Stimulated activated CD4-positive, alpha-beta T cell treated with anti-CD3 and anti-CD28 coated beads, Interleukin-4, amount 100 ng/mL, for 48 hours (primary cell): ENCODE results near the gene PAQR4.
"Not testable (repeated sequence)": the region's sequence is repeated elsewhere in the genome, so short reads cannot be mapped to it uniquely, and the experiment has no call there.

Experiments used
- DNase-seq, 2 donors: peaks; one replicate each; pipeline ENCODE4 v3.0.0-alpha.2; 2020; ENCODE audit warnings: low read depth in 2 of 2

Gene PAQR4

DNA sequence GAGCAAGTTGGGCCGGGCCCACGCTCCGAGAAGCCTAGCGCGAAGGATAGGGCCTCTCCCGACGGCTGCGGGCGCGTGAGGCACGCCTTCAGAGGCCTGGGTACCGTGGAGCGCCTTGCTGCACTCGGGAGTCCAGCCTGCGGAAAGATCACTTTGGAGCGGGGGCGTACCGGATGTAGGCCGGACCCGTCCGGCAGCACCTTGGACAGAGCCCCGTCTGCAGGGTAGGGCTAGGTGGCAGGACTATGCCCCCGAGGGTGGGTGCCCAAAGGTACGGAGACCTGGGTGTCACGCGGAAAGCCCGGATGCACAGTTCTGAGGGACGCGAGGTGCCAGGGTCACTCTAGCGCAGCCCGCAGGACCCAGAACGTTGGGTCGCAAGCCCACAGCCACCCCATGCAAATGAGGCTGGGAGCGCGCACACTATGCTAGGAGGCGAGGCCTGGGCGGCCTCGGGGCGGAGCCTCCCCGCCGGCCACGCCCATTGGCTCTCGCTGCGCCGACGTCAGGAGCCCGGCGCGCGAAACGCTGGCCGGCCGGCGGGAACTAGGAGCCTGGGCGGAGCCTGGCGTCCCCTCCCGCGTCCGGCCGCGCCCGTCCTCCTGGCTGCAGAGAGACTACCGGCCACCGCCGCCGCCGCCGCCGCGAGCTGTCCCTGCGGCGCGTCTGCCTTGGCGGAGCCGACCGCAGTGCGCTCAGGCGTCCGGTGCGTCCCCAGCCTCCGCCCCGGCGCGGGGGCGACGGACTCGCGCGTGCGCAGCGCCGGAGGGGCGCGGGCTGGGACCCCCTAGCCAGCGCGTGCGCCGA lies at the start of gene PAQR4:
PAQR4 (plus strand) TSS at position 611 of the 807 bp plus-strand sequence. CDS start 327 bp downstream, outside the sequence.
- DNase-seq, result peak; percentile 72 to 77

DNA sequence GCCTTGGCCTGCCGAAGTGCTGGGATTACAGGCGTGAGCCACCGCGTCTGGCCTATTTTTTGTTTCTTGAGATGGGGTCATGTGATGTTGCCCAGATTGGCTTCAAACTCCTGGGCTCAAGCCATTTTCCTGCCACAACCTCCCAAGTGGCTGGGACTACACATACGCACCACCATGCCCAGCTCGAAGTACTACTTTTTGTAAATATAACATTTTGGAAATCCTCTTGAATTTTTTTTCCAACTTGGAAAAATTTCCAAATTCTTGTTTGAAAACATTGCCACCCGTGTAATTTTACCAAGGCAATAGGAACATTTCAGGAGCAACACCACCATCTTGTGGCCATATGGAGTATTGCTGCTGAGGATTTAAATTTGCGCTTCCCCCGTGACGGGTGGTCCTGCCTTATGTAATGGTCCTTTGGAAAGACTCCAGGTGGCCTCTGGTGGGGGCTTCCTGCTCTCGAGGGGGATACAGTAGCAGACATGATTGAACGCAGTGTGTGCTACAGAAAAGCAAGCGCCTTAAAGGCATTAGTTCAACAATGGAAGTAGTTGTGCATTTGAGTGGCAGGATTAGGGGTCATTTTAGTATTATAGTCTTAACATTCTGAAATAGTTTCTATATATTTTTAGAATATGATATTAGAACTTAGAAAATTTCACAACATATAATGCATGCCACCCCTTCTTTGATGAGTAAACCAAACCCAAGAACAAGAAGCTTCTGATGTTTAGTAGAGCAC lies 49.5 kb upstream of the PAQR4 start:
- peak; percentile 36 to 42 for DNase-seq

DNA sequence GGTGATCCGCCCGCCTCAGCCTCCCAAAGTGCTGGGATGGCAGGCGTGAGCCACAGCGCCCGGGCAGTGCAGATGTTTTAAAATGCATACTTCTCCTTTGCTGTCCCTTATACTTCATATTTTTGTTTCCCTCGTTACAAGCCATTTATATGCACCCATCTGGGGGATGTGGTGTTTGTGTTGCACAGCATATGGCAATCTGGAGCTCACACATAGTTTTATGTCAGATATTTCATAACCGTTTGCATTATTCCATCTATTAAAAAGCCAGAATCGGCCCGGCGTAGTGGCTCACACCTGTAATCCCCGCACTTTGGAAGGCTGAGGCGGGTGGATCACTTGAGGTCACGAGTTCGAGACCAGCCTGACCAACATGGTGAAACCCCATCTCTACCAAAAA lies 45.7 kb upstream of the PAQR4 start:
- no peak for DNase-seq

DNA sequence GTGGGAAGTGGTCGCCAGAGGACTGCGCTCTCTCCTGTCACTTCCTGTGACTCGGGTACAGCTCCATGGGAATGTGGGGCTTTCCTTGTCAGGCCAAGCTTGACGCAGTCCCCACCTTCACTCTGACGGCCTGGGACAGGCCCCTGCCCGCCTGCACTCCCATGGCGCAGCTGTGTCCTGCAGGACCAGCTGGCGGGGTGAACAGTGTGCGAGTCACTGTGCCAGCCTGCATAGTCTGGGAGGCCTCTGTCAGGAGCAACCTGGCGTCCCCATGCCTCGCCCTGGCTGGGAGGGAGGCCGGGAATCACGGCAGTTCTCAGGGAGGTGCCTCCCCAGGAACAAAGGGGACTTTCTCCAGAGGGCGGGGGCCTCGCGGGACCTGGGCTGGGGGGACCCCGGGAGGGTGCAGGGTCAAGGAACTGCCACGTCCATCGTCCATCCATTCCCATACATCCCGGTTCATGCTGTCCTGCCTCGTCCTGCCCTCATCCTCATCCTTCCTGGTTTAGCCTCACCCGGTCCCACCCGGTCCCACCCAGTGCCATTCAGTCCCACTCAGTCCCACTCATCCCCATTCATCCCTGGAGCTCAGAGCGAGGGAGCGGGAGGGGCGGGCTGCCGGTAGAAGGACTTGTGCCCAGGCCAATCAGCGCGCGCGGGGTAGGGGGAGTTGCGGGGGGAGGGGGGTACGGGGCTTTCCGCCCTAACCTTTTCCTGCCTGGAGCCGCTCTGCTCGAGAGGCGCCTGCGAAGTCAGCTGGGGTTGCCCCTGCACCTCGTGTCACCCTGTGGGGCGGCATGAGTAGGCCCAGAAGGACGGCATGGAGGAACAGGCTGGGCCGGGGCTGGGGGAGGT lies 44.0 kb upstream of the PAQR4 start:
- no peak for DNase-seq

DNA sequence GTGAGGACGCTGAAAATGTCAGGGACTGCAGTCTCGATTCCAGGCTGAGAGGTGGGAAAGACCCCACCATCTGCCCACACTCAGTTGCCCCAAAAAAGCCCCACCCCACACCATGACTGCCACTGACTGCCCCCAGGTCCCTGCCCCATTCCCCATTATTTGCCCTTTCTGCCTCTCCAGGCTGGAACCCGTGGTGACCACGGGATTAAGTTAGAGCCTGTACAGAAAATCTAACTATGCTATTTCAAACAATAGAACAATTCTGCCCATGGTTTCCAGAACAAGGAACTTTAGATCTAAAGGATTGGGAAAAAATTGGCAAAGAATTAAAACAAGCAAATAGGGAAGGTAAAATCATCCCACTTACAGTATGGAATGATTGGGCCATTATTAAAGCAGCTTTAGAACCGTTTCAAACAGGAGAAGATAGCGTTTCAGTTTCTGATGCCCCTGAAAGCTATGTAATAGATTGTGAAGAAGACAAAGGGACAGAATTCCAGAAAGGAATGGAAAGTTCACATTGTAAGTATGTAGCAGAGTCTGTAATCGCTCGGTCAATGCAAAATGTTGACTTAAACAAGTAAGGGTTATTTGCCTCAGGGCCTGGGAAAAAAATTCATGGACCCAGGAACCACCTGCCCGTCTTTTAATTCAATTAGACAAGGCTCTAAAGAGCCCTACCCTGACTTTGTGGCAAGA lies 43.0 kb upstream of the PAQR4 start:
- no peak for DNase-seq

DNA sequence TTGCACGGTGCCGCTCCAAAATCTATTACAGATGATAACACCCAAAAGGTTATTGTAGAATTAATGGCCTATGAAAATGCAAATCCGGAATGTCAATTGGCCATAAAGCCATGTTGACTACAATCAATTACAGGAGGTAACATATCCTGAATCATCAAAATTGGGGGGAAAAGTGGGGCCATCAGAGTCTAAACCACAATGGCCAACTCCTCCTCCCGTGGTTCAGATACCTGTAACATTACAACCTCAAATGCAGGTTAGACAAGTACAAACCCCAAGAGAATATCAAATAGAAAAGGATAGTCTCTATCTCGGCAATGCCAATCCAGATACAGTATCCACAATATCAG lies 42.5 kb upstream of the PAQR4 start:
- no peak for DNase-seq

DNA sequence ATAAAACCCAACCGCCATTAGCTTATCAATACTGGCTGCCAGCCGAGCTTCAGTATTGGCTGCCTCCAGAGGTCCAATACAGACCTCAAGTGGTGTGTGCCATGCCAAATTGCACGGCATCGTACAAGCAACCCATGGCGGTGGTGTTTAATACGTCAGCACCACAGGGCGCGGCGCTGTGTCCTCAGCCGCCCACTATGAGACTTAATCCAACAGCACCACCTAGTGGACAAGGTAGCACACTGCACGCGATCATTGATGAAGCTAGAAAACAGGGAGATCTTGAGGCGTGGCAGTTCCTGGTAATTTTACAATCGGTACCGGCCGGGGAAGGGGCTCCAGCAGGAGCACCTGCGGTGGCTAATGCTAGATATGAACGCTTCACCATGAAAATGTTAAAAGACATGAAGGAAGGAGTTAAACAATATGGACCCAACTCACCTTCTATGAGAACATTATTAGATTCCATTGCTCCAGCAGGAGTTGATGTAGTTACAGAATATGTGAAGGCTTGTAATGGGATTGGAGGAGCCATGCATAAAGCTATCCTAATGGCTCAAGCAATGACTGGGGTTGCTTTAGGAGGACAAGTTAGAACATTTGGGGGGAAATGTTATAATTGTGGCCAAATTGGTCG lies 42.0 kb upstream of the PAQR4 start:
- peak; percentile 80 to 84 for DNase-seq

DNA sequence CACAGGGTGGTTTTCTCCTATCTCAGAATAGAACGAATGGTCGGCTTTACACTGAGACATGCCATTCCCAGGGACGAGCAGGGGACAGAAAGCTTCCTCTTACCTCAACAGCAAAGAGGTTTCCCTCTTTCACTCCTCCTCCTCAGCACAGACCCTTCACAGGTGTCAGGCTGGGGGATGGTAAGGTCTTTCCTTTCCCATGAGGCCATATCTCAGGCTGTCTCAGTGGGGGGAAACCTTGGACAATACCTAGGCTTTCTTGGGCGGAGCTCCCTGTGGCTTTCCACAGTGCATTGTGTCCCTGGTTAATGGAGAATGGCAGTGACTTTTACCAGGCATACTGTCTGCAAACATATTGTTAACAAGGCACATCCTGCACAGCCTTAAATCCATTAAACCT lies 41.0 kb upstream of the PAQR4 start:
- not testable (repeated sequence) for DNase-seq

DNA sequence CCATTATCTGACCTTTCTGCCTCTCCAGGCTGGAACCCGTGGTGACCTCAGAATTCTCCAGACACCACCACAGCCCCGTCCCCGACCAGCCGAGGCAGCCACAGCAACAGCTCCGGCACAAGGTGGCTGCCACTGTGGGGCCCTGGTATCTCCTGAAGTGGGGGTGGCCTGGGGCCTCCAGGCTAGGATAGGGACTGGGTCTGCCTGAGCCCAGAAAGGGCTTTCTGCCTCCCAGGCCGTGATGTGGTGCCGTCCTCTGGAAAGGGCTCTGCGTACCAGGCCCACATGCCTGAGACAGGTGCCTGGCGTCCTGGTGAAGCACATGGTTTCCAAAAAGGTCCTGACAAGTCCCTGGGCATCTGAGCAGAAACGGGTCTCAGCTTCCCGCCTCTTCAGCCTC lies 40.4 kb upstream of the PAQR4 start:
- no peak for DNase-seq

DNA sequence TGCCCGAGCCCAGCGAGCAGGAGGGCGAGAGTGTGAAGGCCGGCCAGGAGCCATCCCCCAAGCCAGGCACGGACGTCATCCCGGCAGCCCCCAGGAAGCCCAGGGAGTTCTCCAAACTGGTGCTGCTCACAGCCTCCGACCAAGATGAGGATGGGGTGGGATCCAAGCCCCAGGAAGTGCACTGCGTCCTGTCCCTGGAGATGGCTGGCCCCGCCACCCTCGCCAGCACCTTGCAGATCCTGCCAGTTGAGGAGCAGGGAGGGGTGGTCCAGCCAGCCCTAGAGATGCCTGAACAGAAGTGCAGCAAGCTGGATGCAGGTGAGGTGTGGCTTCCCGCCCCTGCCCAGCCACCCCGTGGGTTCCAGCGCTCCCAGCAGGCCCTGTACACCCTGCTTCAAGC lies 39.5 kb upstream of the PAQR4 start:
- DNase-seq, result no peak

DNA sequence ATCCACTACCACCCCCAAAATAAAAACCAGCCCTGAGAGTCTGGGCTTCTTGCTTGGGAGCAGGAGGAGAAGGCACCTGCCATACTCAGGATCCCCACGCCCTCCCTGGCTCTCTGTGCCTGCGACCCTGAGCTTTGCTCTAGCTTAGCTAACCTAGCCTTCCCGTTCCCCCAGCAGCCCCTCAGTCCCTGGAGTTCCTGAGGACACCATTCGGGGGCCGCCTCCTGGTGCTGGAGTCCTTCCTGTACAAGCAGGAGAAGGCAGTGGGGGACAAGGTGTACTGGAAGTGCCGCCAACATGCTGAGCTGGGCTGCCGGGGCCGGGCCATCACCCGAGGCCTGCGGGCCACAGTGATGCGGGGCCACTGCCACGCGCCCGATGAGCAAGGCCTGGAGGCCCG lies 38.9 kb upstream of the PAQR4 start:
- DNase-seq, result no peak

DNA sequence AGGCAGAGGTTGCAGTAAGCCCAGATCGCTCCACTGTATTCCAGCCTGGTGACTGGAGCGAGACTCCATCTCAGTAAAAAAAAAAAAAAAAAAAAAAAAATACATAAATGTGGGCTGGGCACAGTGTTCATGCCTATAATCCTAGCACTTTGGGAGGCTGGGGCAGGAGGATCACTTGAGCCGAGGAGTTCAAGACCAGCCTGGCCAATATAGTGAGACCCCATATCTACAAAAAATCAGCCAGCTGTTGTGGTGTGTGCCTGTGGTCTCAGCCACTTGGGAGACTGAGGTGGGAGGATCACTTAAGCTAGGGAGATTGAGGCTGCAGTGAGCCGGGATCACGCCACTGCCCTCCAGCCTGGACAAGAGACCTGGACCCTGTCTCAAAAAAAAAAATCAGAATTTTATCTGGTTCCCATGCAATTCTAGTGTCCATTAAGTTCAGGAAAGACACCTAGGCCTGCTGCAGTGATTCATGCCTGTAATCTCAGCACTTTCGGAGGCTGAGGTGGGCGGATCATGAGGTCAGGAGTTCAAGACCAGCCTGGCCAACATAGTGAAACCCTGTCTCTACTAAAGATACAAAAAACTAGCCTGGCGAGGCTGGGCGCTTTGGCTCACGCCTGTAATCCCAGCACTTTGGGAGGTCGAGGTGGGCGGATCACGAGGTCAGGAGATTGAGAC lies 37.8 kb upstream of the PAQR4 start:
- DNase-seq, result not testable (repeated sequence)

DNA sequence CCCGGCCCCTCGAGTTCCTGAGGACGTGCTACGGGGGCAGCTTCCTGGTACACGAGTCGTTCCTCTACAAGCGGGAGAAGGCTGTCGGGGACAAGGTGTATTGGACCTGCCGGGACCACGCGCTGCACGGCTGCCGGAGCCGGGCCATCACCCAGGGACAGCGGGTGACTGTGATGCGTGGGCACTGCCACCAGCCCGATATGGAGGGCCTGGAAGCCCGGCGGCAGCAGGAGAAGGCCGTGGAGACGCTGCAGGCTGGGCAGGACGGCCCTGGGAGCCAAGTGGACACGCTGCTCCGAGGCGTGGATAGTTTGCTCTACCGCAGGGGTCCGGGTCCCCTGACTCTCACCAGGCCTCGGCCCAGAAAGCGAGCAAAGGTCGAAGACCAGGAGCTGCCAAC lies 36.0 kb upstream of the PAQR4 start:
- no peak for DNase-seq

DNA sequence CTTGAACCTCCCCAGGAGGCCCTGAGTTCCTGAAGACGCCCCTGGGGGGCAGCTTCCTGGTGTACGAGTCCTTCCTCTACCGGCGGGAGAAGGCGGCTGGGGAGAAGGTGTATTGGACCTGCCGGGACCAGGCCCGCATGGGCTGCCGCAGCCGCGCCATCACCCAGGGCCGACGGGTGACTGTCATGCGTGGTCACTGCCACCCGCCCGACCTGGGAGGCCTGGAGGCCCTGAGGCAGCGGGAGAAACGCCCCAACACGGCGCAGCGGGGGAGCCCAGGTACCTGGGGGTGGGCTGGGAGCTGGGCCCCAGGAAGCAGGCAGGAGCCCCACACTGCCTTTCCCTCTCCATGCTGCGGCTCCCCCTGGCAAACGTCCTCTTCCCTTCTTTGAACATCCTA lies 35.4 kb upstream of the PAQR4 start:
- no peak for DNase-seq

DNA sequence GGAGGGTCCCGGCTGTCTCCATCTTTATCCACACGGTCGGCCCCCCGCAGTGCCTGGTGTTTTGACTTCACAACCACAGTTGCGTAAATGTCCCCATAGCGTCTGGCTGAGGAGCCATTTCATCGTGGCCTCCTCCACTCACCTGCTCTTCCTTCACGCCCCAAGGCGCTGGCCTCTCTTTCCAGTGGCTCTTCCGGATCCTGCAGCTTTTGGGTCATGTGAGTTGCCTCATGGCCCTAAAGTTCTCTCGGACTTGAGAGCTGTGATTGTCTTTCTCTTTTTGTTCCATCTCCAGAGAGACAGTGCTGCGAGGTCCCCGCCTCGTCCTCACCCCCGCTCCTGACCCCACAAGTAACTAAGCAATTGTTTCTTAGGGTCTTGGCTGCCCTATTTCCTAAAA lies 34.7 kb upstream of the PAQR4 start:
- DNase-seq, result no peak

DNA sequence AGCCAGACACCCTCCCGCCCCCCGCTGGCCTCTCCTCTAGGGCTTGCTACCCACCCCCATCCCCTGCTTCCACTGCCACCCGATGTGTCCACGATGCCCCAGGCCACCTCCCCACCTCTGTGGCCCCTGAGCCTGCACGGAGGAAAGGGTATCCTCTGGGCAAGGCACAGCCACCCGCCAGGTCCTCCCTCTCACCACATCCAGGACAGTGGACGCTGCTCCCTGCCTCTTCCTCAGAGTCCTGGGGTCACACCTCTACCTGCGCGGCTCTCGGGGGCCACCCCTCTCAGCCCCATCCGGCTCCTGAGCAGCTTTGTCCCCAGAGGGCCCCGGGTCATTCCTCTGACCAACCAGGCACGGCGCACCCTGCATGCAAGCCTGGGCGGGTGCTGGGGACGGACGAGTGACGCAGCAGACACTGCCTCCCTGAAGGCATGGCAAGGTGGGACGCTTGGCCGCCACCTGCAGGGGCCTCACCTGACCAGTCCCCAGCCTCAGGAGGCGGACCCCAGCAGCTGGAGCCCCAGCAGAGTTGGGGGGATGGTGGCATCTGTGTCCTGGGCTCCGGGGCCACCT lies 32.6 kb upstream of the PAQR4 start:
- DNase-seq, result no peak

DNA sequence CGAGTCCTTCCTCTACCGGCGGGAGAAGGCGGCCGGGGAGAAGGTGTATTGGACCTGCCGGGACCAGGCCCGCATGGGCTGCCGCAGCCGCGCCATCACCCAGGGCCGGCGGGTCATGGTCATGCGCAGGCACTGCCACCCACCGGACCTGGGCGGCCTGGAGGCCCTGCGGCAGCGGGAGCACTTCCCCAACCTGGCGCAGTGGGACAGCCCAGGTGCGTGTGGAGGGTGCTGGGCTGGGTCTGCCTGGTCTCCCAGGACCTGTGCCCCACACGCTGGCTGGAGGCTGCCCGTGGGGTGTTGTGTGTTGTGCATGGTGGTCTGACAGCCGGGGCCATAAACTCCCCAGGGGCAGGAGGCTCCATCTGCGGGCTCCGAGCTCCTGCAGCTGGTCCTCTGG lies 32.0 kb upstream of the PAQR4 start:
- no peak for DNase-seq

DNA sequence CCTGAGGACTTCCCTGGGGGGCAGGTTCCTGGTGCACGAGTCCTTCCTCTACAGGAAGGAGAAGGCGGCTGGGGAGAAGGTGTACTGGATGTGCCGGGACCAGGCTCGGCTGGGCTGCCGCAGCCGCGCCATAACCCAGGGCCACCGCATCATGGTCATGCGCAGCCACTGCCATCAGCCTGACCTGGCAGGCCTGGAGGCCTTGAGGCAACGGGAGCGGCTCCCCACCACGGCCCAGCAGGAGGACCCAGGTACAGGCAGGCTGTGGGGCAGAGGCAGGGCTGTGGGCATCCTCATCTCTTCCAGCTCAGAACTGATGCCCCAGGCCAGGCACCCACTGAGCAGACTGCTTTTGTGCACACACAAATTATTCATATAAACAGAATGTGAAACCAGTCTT lies 30.9 kb upstream of the PAQR4 start:
- DNase-seq, result no peak

DNA sequence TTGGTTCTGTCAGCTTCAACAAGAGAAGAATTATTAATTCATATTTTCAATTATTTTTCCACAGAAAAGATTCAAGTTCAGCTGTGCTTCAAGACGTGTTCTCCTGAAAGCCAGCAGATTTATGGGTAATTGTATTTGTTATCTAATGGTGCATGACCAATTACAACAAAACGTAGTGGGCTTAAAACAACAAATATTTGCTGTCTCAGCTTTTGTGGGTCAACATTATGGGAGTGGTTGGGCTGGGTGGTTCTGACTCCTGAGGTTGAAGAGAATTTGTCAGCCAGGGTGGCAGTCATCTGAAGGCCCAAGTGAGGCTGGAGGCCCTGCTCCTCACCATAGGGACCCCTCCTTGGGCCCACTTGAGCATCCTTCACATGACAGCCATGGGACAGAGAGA lies 29.2 kb upstream of the PAQR4 start:
- no peak for DNase-seq

DNA sequence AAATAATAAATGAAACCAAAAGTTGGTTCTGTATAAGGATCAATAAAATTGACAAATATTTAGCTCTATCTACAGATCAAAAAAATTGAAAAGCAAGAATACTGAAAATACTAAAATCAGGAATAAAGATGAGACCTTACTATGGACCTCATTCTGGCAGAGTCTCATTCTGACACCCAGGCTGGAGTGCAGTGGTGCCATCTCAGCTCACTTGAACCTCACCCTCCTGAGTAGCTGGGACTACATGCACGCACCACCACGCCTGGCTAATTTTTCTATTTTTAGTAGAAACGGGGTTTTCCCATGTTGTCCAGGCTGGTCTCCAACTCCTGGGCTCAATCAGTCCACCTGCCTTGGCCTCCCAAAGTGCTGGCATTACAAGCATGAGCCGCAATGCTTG lies 27.1 kb upstream of the PAQR4 start:
- no peak for DNase-seq
